HFF-Myc (cell line): ENCODE data around the gene SLC31A1.
A peak's percentile ranks its signal among the peaks of the same experiment; 100 is the strongest.
"Not testable (repeated sequence)": the region's sequence is repeated elsewhere in the genome, so short reads cannot be mapped to it uniquely, and the experiment has no call there.

ENCODE experiments used
- DNase-seq: peaks from one replicate; pipeline ENCODE4 v3.0.0-alpha.2; 2011; ENCODE audit warnings: low read depth; ENCODE audit errors: extremely low read depth
- H3K4me3 ChIP-seq: replicated peaks from 2 replicates; pipeline ENCODE4 v1.5.1; 2011; ENCODE audit warnings: low read depth, mild to moderate bottlenecking, control low read depth, low read length
- CTCF ChIP-seq: IDR thresholded peaks from 2 replicates; pipeline ENCODE4 v1.5.1; 2012; ENCODE audit warnings: mild to moderate bottlenecking, low read depth, low read length, control low read depth; ENCODE audit errors: missing control alignments

Gene SLC31A1

GRCh38 chr9:113281356-113281755 is 60.0 kb downstream of the SLC31A1 start:
- no peak for TF ChIP-seq CTCF
- no peak for DNase-seq
- H3K4me3 ChIP-seq = no peak overlapping the region

GRCh38 chr9:113289091-113289490 is 67.7 kb downstream of the SLC31A1 start:
- no peak for TF ChIP-seq CTCF
- H3K4me3 ChIP-seq = no peak overlapping the region
- no peak for DNase-seq

- TF ChIP-seq CTCF = no peak
- H3K4me3 ChIP-seq = no peak overlapping the region
- DNase-seq = no peak
These were observed 68.8 kb downstream of the SLC31A1 start for GRCh38 chr9:113290052-113290607.

- no peak for TF ChIP-seq CTCF
- H3K4me3 ChIP-seq = no peak overlapping the region
- DNase-seq = peak; percentile 48
These were observed 72.0 kb downstream of the SLC31A1 start for GRCh38 chr9:113293285-113293878.

- not testable (repeated sequence) for H3K4me3 ChIP-seq, DNase-seq
These were observed 74.9 kb downstream of the SLC31A1 start for GRCh38 chr9:113296247-113296646.

GRCh38 chr9:113296796-113297558 is 75.6 kb downstream of the SLC31A1 start:
- no peak overlapping the region for H3K4me3 ChIP-seq
- no peak for TF ChIP-seq CTCF
- DNase-seq = no peak

- no peak for DNase-seq
- no peak overlapping the region for H3K4me3 ChIP-seq
- TF ChIP-seq CTCF = no peak
These were observed 77.0 kb downstream of the SLC31A1 start for GRCh38 chr9:113298311-113298710.
